Right lobe of liver (tissue), 6 donors: ENCODE results near the gene TET1. TPM values are rescaled to one million over a fixed set of nuclear protein-coding genes. Genes with fewer than 3 reads are reported as not detected.
"Not testable (repeated sequence)": the region's sequence is repeated elsewhere in the genome, so short reads cannot be mapped to it uniquely, and the experiment has no call there.

Experiments
- ATAC-seq, 4 donors: fragments of 200-7000 bp; cut with Tn5 transposase; one replicate each; pipeline ENCODE4 v1.9.1; 2020; ENCODE audit warnings: mild to moderate bottlenecking in 4 of 4, moderate library complexity in 4 of 4
- DNase-seq, 3 donors: peaks; one replicate each; pipeline ENCODE4 v3.0.0-alpha.2; 2020
- H3K27ac ChIP-seq, 3 donors: fragments of 200-600 bp; one replicate each; pipeline ENCODE4 v1.8.0; 2022
- H3K27me3 ChIP-seq, 2 donors: fragments of 200-600 bp; one replicate each; pipeline ENCODE4 v1.8.0; 2022
- H3K36me3 ChIP-seq, 4 donors: fragments of 200-600 bp; sonication (generic) in 1 of 4; one replicate each; pipeline versions ENCODE4 v1.5.1 to v1.8.0; 2017 to 2022; ENCODE audit warnings: control low read depth in 1 of 4
- H3K4me1 ChIP-seq, 4 donors: fragments of 200-600 bp; sonication (generic) in 1 of 4; one replicate each; pipeline versions ENCODE4 v1.5.1 to v1.8.0; 2017 to 2022; ENCODE audit warnings: control low read depth in 1 of 4
- H3K4me3 ChIP-seq, 3 donors: fragments of 200-600 bp; one replicate each; pipeline ENCODE4 v1.8.0; 2022
- H3K9me3 ChIP-seq, 4 donors: fragments of 200-600 bp; sonication (generic) in 1 of 4; one replicate each; pipeline versions ENCODE4 v1.5.1 to v1.8.0; 2017 to 2022; ENCODE audit warnings: control low read depth in 1 of 4
- CTCF ChIP-seq, 4 donors: fragments of 200-600 bp in 3 of 4; fragments of 450-650 bp in 1 of 4; IDR thresholded peaks; one replicate each; pipeline versions ENCODE4 v1.5.1 to v1.8.0; 2016 to 2022; ENCODE audit warnings: antibody characterized with exemption in 4 of 4, mild to moderate bottlenecking in 2 of 4
- POLR2A ChIP-seq: fragments of 450-650 bp; IDR thresholded peaks from one replicate; pipeline ENCODE4 v1.6.1; 2017; ENCODE audit warnings: antibody characterized with exemption, mild to moderate bottlenecking
- WGBS: methylation state at CpG from one replicate; pipeline ENCODE4 v1.1.6; 2018; ENCODE audit warnings: low coverage, low lambda C conversion rate; ENCODE audit not compliant: insufficient coverage; ENCODE audit errors: missing lambda C conversion rate; 5-methylcytosine and 5-hydroxymethylcytosine counted together
- intact Hi-C, 2 donors: fragments of 100-400 bp; cut with DNase I; formaldehyde crosslinking; loops; one replicate each; pipeline versions ENCODE4 v1.11.2 to v1.14.1; 2022
- total RNA-seq, 6 experiments: library from RNA; depleted of rRNA in 2 of 6; stranded (reverse); fragments of >200 nt in 2 of 6; fragmentation: NEBNext Ultra II Directional in 3 of 6; extraction: Animal tissue kit (Norgen Biotek cat#: 25700) in 3 of 6; gene quantifications; one replicate each; pipeline versions ENCODE4 v1.1.0 to v1.2.4, GENCODE V29; 2016 to 2023
- donor health status: DM: no; HTN: yes; CAD: no.
- donor health status: DM: no; HTN: no; CAD: no.
- donor health status: DM: no; HTN: no; CAD: no.
- donor health status: DM: no; HTN: yes; CAD: no.
- donor health status: DM: no; HTN: yes; CAD: no.

Gene TET1
- total RNA-seq, 6 experiments from 2014 or later: 0.62 to 0.86 (median 0.67) TPM

GRCh38 chr10:68566955-68567354, 6.8 kb downstream of the TET1 start:
- 75% methylated on average over 2 of the region's 2 CpGs for WGBS
- TF ChIP-seq POLR2A (no peak), CTCF (IDR thresholded peaks at IDR 0.05) (no peak)
- intact Hi-C loops: no loop called here
- Histone ChIP-seq H3K4me1 (no peaks in the 10 kb centered on the region), H3K36me3 (no peaks in the 10 kb centered on the region), H3K4me3 (no peak overlapping the region), H3K27me3 (no peaks in the 10 kb centered on the region), H3K9me3 (no peaks in the 10 kb centered on the region), H3K27ac (no peak overlapping the region)
- DNase-seq (no peak), ATAC-seq (no peak)

GRCh38 chr10:68572151-68572550, 12.0 kb downstream of the TET1 start:
- Histone ChIP-seq H3K4me1 (no peaks in the 10 kb centered on the region), H3K27me3 (no peaks in the 10 kb centered on the region), H3K36me3 (no peaks in the 10 kb centered on the region), H3K27ac (no peak overlapping the region), H3K9me3 (no peaks in the 10 kb centered on the region), H3K4me3 (no peak overlapping the region)
- TF ChIP-seq CTCF (IDR thresholded peaks at IDR 0.05) (no peak), POLR2A (no peak)
- WGBS: 79% methylated on average over 5 of the region's 5 CpGs
- DNase-seq (no peak), ATAC-seq (no peak)
- intact Hi-C loops: no loop called here

GRCh38 chr10:68574051-68574450, 13.9 kb downstream of the TET1 start:
- intact Hi-C loops: no loop called here
- TF ChIP-seq CTCF (IDR thresholded peaks at IDR 0.05) (no peak), POLR2A (no peak)
- no peaks in the 10 kb centered on the region for H3K36me3 ChIP-seq
- H3K9me3 ChIP-seq: no peaks in the 10 kb centered on the region
- DNase-seq (no peak), ATAC-seq (no peak)
- no peaks in the 10 kb centered on the region for H3K4me1 ChIP-seq
- H3K27me3 ChIP-seq: no peaks in the 10 kb centered on the region
- WGBS: 82% methylated on average over 2 of the region's 2 CpGs
- H3K4me3 ChIP-seq: no peak overlapping the region
- no peak overlapping the region for H3K27ac ChIP-seq

- intact Hi-C loops: no loop called here
- no CpG with 5 or more reads among the region's 5 CpGs for WGBS
- no peaks in the 10 kb centered on the region for H3K4me1 ChIP-seq
- H3K4me3 ChIP-seq: no peak overlapping the region
- no peak overlapping the region for H3K27ac ChIP-seq
- no peak for DNase-seq
- H3K36me3 ChIP-seq: no peaks in the 10 kb centered on the region
- H3K9me3 ChIP-seq: no peaks in the 10 kb centered on the region
- ATAC-seq: no peak
- H3K27me3 ChIP-seq: no peaks in the 10 kb centered on the region
- TF ChIP-seq CTCF (IDR thresholded peaks at IDR 0.05): no peak
- no peak for TF ChIP-seq POLR2A
These were observed 16.0 kb downstream of the TET1 start for GRCh38 chr10:68576118-68576517.

GRCh38 chr10:68578974-68579373, 18.8 kb downstream of the TET1 start:
- H3K27ac ChIP-seq: no peak overlapping the region
- TF ChIP-seq POLR2A (no peak), CTCF (IDR thresholded peaks at IDR 0.05) (no peak)
- intact Hi-C loops: no loop called here
- no peaks in the 10 kb centered on the region for H3K9me3 ChIP-seq
- no peaks in the 10 kb centered on the region for H3K27me3 ChIP-seq
- H3K36me3 ChIP-seq: no peaks in the 10 kb centered on the region
- ATAC-seq: no peak
- DNase-seq: no peak
- H3K4me3 ChIP-seq: no peak overlapping the region
- H3K4me1 ChIP-seq: no peaks in the 10 kb centered on the region
- WGBS: 88% methylated on average over 2 of the region's 2 CpGs

- not testable (repeated sequence) for H3K4me3 ChIP-seq
These were observed 24.1 kb downstream of the TET1 start for GRCh38 chr10:68584187-68584586.

More at GRCh38 chr10:68584187-68584586, 24.1 kb downstream of the TET1 start:
- H3K27ac ChIP-seq, DNase-seq, H3K4me1 ChIP-seq, ATAC-seq, H3K9me3 ChIP-seq, H3K36me3 ChIP-seq, intact Hi-C loops, H3K27me3 ChIP-seq: not testable (repeated sequence)
- 82% methylated on average over 2 of the region's 6 CpGs for WGBS
